Smooth muscle cell of trachea (primary cell): ENCODE measurements around the gene RETREG3. TPM values are rescaled to one million over a fixed set of nuclear protein-coding genes. Genes with fewer than 3 reads are reported as not detected.

Source experiments
- total RNA-seq: library from RNA; depleted of rRNA; stranded (reverse); fragments of >200 nt; gene quantifications from 2 replicates; pipeline ENCODE4 v1.2.1, GENCODE V29; 2014

The RETREG3 gene, protein sequence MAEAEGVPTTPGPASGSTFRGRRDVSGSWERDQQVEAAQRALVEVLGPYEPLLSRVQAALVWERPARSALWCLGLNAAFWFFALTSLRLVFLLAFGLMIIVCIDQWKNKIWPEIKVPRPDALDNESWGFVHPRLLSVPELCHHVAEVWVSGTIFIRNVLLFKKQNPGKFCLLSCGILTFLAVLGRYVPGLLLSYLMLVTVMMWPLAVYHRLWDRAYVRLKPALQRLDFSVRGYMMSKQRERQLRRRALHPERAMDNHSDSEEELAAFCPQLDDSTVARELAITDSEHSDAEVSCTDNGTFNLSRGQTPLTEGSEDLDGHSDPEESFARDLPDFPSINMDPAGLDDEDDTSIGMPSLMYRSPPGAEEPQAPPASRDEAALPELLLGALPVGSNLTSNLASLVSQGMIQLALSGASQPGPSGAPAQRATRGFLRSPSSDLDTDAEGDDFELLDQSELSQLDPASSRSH
- 50.0 and 76.7 TPM in 2 replicates for total RNA-seq

DNA sequence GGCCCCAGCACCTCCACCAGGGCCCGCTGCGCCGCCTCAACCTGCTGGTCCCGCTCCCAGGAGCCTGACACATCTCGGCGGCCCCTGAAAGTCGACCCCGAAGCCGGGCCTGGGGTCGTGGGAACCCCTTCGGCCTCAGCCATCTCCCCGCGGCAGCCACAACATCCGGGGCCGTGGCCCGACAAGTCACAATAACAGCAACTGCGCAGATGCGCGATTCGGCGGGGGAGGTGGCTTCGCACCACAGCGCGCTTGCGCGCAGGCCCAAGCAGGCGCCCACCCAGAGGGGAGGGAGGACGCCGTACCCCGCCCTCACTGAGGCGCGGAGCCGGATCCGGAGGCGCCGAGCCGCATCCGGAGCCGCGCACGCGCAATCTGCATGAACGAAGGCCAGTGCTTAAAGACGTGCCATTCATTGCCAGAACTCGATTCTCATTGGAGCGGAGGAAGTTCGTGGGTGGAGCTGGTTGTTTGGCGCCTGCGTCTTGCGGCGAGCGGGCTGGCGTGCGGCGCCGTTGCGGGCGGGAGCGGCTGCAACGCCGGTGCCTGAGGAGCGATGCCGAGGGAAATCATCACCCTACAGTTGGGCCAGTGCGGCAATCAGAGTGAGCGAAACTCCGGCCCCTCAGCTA lies at the start of gene RETREG3, which contains the start of gene TUBG1:
Gene RETREG3 (minus strand): TSS at position 193 of the 632 bp plus-strand sequence. CDS start 50 bp downstream, at position 143.
Gene TUBG1 (plus strand): TSS at position 502 of the 632 bp plus-strand sequence. CDS start 55 bp downstream, at position 557.

DNA sequence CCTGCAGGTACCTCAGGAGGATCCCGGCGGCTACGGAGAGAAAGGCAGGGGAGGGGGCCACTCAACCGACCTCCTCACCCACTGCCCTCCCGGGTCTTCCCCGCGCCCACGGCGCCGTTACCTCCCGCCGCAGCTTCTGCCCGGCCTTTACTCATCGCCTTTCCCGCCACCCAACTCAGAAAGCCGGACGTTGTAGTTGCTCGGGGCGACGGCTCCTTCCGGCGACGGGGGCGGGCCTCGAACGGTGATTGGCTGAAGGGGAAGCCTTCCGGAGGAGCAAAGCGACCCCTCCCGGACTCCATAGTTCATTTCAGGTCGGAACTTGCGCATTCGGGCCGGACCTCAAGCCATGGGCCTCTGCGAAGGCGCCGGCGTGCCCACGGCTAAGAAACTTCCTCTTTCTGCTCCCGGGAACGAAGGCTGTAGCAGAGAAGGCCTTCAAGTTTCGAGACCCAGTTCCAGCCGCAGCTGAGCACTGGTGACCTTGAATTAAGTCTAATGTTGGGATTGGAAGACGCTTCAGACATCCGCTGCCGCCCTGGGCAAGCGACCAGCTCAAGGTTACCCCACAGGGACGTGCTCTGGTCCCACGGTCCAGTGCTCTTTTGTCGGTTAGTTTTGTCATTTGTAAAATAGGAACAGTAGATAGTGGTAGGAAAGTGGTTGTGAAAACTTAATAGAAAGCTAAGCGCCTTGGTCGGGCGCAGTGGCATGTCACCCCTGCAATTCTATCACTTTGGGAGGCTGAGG lies 31.5 kb downstream of the RETREG3 start, which contains the start of gene PSMC3IP:
Gene PSMC3IP (minus strand): TSS at position 198 of the 750 bp plus-strand sequence. CDS start 43 bp downstream, at position 155.

DNA sequence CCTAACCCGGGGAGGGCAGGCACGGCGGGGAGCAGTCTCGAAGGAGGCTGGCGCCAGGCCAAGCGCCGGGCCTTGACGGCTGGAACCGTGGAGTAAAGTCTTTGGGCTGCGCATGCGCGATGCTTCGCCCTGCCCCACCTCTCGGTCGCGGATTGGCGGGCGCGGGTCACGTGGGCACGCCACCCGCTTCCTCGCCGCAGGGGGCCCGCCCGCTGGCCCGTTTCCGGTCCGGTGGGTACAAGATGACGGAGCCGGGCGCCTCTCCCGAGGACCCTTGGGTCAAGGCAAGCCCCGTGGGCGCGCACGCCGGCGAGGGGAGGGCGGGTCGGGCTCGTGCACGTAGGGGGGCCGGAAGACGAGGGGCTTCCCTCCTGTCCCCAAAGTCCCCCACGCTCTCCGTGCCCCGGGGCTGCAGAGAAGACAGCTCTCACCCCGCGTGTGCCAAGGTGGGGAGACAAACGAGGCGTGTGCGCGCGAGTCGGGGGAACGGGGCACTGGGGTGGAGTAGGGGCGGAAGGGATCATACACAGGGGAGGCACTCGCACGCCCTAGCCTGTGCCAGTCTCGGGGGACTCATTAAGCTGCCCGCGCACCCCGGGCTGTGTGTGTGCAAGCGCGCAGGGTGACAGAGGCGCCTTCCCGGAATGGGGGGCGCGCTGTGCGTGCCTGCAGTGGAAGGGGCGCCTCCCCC lies 42.1 kb downstream of the RETREG3 start, which contains the start of gene MLX:
Gene MLX (plus strand): TSS at position 218 of the 691 bp plus-strand sequence. CDS start 25 bp downstream, at position 243.

DNA sequence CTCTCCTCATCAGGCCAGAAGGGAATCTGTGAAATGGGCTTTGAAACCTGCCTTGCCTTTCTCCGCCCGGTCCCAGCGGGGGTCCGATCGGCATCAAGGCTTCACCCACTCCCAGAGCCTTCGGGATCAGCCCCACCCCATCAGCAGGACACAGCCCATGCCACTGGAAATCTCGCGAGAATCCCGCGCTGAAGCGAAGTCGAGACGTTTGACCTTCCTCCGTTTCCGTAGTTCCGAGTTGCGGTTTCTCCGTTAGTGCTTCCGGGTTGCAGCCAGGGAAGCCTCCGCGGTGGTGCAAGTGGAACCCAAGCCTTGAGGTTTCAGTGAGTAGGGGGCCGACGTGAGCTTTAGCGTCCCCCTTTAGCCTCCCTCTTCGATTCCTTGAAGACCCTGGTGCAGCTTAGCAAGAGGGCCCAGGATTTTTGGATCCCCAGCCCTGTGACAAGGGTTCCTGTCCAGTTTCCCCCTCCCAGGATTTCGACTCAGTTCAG lies 47.2 kb downstream of the RETREG3 start, which contains the start of gene COASY:
Gene COASY (plus strand): TSS at position 252 of the 491 bp plus-strand sequence. CDS start 475 bp downstream, outside the sequence.

DNA sequence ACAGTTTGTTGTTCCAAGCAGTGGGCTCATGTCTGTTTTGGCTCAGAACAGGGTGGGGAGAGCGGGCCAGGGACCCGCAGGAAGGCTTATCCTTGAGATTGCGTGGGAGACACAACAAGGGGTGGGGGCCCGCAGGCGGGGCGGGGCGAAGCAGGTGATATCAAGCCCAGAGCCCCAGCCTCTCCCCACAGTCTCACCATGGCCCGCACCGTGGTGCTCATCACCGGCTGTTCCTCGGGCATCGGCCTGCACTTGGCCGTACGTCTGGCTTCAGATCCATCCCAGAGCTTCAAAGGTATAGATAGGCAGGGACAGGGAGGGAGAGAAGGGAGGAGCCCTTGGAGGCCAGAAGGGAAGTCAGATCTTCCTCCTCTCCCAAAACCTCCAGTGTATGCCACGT lies 56.4 kb downstream of the RETREG3 start, which contains the start of gene HSD17B1:
Gene HSD17B1 (plus strand): TSS at position 188 of the 400 bp plus-strand sequence. CDS start 11 bp downstream, at position 199.

DNA sequence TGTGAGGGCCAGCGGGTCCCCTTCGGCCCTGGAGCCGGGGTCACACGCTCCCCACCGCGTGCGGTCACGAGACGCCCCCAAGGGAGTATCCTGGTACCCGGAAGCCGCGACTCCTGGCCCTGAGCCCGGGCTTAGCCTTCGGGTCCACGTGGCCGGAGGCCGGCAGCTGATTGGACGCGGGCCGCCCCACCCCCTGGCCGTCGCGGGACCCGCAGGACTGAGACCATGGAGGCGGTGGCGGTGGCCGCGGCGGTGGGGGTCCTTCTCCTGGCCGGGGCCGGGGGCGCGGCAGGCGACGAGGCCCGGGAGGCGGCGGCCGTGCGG lies 73.2 kb downstream of the RETREG3 start, which contains the start of gene NAGLU:
Gene NAGLU (plus strand): TSS at position 194 of the 324 bp plus-strand sequence. CDS start 32 bp downstream, at position 226.

Other genes with a start within 250 kb of the RETREG3 start
- gene STAT3, start 220.9 kb downstream of the RETREG3 start, total RNA-seq = 87.0 and 146 TPM in 2 replicates
- 586 and 703 TPM in 2 replicates for gene CAVIN1, start 186.1 kb downstream of the RETREG3 start, total RNA-seq
- 55.3 and 73.6 TPM in 2 replicates for gene ATP6V0A1, start 150.5 kb downstream of the RETREG3 start, total RNA-seq
- gene NAGLU, start 73.1 kb downstream of the RETREG3 start, total RNA-seq = 60.9 and 61.7 TPM in 2 replicates
- 1.5 and 1.8 TPM in 2 replicates for gene HSD17B1, start 56.5 kb downstream of the RETREG3 start, total RNA-seq
- gene COASY, start 47.2 kb downstream of the RETREG3 start, total RNA-seq = 18.5 and 25.1 TPM in 2 replicates
- gene MLX, start 42.3 kb downstream of the RETREG3 start, total RNA-seq = 32.9 and 36.7 TPM in 2 replicates
- gene PSMC3IP, start 31.6 kb downstream of the RETREG3 start, total RNA-seq = 3.1 and 5.5 TPM in 2 replicates
- gene TUBG1, start 309 bp upstream of the RETREG3 start, total RNA-seq = 28.5 and 31.8 TPM in 2 replicates
- gene TUBG2, start 49.9 kb upstream of the RETREG3 start, total RNA-seq = 12.2 and 12.7 TPM in 2 replicates
- gene PLEKHH3, start 67.6 kb upstream of the RETREG3 start, total RNA-seq = 22.3 and 28.7 TPM in 2 replicates
- gene CCR10, start 72.5 kb upstream of the RETREG3 start, total RNA-seq = 6.3 and 6.4 TPM in 2 replicates
- gene CNTNAP1, start 73.2 kb upstream of the RETREG3 start, total RNA-seq = 43.6 and 45.0 TPM in 2 replicates
- 25.6 and 28.1 TPM in 2 replicates for gene EZH1, start 135.7 kb upstream of the RETREG3 start, total RNA-seq
- not detected in 2 replicates for gene RAMP2, start 151.9 kb upstream of the RETREG3 start, total RNA-seq
- gene VPS25, start 164.1 kb upstream of the RETREG3 start, total RNA-seq = 53.6 and 67.3 TPM in 2 replicates
- 0.29 and 0.33 TPM in 2 replicates for gene WNK4, start 171.2 kb upstream of the RETREG3 start, total RNA-seq
- gene COA3, start 189.3 kb upstream of the RETREG3 start, total RNA-seq = 70.1 and 80.4 TPM in 2 replicates
- gene CNTD1, start 189.5 kb upstream of the RETREG3 start, total RNA-seq = 0.66 TPM in 1 of 2 replicates, not detected in the other
- 101 and 155 TPM in 2 replicates for gene BECN1, start 214.9 kb upstream of the RETREG3 start, total RNA-seq
- 76.6 and 82.2 TPM in 2 replicates for gene PSME3, start 224.0 kb upstream of the RETREG3 start, total RNA-seq
- gene AOC2, start 235.2 kb upstream of the RETREG3 start, total RNA-seq = 0.29 and 0.99 TPM in 2 replicates
- 1.3 and 1.5 TPM in 2 replicates for gene AOC3, start 241.8 kb upstream of the RETREG3 start, total RNA-seq